Measurements from ENCODE around the gene HELT.

The HELT gene

DNA sequence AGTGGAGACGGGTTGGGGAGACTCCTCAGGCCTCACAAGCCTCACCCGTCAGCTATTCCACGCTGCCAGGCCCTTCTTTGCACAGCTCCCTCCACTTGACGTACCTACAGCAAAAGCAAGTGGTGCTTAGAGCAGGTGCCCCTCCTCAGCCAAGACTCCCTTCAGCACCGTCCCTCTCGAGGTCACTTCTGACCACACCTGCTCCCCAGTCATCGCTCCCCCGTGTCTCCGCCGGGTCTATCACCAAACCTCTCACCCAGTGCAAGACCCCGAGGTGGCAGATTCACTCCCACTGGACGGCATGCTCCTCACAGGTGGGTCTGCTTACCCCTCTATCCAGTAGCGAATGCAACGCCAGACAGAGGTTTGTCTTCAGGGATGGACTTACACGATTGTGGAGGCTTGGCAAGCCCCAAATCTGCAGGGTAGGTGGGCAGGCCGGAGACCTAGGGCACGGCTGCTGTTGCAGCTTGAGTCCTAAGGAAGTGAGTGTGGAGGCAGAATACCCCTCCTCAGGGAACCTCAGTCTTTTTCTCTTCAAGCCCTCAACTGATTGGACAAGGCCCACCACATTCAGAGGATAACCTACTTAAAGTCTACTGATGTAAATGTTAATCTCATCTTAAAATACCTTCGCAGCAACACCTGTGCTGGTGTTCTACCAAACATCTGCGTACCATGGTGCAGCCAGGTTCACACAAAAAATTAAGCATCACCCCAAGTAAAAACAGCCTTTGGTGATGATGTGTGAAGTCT lies 14.5 kb upstream of the HELT start:
- no peak for DNase-seq (ENCODE audit: low read depth)

DNA sequence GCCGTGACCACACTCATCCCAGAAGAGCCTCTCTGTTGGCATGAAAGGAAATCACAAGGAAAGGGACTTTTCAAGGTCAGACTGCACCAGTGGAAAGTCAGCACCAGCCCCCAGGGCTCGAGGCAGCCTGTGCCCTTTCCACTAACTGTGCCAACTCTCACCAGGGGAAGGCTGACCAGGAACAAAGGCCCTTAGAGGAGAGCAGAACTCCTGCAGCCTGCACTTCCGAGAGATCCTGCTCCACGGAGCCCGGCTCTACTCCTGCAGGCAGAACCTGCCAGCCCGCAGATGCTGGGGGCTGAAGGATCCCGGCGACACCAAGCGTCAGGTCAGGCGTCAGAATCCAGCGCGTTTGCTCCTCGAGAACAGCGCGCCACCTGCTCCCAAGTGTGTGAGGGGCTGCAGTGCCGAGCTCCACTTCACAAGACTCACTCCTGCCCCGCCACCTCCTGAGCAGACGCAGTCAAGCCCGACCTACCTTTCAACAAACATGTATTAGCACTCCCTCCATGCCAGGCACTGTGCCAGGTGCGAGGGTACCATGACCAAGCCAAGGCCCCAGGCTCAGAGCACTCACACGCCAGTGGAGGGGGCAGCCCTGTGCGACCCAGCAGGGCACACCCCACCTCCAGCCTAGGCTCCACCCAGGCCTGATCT lies 13.6 kb upstream of the HELT start:
- DNase-seq (ENCODE audit: low read depth), result no peak

DNA sequence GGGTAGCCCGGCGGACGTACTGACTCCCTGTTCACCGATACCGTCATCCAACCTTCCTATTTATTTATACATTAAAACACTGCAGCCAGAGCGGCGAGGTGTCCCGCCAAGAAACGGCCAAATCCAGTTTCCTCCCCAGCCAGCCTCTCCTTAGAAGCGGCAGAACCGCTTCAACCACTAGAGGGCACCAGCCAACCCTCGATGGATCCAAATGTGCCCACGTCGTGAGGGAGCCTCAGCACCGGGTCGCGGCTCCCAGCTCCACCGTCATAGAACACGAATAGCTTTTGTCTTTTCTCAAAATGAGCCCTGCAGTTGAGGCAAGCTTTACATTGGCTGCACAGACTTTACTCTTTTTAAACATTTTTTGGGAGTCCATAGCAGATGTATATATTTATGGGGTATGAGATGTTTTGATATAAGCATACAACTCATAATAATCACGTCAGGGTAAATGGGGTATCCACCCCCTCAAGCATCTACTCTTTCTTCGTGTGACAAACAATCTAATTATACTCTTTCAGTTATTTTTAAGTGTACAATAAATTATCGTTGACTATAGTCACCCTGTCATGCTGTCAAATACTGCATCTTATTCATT lies 13.0 kb upstream of the HELT start:
- peak; percentile 36 for DNase-seq (ENCODE audit: low read depth)

DNA sequence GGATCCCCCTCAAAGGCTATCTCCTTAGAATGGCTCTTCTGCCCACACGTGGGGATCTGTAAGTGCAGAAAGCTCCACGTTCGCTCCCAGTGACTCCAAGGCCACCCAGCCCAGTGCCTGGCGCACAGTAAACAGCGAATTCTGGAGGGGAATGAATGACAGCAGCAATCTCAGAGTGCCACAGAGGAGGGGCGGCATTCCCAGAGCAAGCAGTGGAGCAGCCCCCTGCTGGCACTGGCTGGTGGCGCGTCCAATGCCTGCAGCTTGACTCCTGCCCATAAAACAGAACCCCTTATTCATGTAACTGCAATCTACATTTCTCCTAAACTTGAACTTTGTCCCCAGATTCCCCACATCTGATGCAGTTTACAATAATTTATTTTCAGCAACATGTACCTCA lies 6.9 kb upstream of the HELT start:
- no peak for DNase-seq (ENCODE audit: low read depth)

DNA sequence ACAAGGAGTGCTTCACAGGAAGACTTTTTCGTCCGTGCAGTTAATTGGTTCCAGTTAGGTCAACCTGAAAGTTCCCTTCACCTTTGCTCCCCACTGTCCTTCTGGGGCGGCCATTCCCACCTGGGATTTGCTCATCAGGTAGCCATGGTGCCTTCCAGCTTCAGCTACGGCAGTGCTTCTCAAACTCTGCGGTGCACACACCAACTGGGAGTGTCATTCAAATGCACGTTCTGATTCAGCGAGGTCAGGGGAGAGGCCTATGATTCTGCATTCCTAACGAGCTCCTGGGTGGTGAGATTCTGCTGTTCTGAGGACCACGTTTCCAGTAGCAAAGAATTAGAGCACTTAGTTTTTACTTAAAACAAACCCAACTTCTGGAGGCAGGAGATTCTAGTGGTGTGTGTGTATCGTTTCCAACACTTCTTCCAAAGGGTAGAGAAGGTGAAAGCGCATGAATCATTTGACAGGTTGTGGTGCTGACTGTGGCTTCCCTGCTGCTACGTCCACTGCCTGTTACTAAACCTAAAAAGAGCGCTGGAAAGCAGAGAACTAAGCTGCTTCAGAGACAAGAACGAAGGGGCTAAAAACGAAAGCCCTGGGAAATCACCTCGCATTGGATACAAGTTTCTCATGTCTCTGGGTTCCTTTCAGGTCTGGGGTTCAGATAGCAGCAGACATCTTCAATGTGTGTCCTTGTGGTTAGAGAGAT lies 4.7 kb upstream of the HELT start:
- DNase-seq (ENCODE audit: low read depth), result no peak

- DNase-seq (ENCODE audit: low read depth), result no peak
These were observed 3.2 kb upstream of the HELT start for GRCh38 chr4:185015108-185015507.

DNA sequence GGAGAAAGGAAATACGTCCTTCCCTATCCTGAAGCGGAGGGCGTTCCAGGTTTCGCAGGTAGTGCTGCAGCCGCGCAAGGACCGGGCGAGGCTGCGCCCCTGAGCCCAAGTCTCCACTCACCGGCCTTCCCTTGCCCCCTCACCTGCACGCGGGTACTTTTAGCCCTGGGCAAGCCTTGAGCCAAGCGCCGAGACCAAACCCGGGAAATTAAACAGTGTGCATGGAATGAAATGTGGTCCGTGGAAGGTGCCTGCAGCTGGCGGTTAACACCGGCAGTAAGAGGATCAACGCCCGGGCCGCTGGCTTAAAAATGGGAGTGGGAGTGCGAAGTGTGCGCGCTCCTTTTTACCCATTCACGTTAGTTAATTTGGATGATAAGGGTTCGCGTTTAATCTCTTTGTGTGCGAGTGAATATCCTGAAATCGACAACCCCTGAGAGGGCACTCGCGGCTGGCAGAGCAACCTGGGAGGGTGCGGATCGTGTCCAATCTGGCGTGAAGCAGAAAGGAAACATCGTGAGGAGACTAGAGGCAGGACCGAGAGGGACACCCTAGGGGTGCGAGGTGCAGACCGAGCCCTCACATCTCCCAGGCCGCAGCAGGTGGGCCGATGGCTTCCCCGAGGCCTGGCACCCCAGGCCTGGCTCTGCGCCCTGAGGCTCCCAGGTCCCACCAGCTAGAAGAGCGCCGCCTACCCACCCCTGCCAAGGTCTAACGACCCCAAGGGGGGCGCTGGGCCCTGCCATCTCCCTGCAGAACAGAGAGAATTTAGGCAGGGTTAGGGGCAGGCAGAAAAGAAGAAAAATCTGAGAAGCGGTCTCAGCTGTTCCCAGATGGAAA lies 2.0 kb upstream of the HELT start:
- no peak for DNase-seq (ENCODE audit: low read depth)

- no peak for DNase-seq (ENCODE audit: low read depth)
These were observed 1.1 kb upstream of the HELT start for GRCh38 chr4:185016946-185017758.

DNA sequence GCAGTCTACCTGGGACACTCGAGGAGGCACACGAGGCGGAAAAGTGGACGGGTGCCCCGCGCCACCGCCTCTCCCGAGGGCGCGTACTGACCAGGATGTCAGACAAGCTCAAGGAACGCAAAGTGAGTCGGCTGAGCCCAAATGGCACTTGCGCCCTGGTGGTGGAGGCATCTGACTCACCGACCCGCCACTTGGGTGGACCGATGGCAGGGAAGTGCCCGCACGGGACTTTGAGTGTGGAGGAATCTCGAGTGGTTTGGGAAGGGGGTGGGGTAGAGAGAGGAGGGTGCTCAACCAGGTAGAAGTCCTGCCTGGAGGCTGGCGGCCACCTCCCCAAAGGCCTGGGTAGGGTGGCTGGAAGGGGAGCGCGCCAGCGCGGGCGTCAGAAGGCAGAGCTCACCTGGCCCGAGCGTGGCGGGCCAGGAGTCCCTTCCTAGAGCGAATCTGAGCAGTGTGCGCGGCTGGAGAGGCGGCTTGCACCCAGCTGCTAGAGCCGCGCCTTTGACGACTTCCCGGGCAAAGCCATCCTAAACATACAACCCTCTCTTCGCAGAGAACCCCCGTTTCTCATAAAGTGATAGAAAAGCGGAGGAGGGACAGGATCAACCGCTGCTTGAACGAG lies 655 bp downstream of the HELT start:
- no peak for DNase-seq (ENCODE audit: low read depth)

DNA sequence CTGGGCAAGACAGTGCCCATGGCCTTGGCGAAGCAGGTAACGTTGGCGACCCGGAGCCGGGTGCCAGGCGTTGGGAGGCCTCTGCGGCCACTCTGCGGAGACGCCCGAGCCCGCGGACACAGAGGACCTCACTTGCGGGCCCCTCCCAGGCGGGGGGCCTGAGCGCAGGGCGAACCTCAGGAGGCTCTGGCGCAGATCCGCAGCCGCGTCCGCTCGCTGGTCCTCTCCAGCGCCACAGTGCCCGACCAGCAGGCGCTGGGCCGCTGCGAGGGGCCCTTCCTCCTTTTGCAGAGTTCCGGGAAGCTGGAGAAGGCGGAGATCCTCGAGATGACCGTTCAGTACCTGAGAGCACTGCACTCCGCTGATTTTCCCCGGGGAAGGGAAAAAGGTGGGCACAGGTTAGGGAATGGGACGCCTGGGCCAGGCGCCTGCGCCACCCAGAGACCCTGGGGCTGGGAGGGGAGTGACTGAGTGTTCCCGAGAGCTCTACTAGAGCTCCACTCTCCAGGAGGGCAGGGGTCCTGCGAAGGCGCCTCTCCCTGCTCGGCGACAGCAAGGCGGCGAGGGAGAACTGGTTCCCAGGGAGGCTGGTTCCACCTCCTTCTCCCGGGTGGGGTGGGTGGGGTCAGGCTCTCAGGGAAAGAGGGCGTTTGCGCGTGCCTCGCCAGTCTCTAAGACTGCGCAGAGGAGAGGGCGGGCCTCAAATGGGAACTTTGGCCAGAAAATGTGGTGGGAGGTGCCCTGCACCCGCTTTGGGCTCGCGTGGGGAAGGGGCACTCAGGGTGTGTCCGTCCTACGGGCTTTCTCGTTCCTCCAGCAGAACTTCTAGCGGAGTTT lies 1.4 kb downstream of the HELT start:
- DNase-seq (ENCODE audit: low read depth), result no peak

GRCh38 chr4:185020293-185020808 lies 2.1 kb downstream of the HELT start:
- DNase-seq (ENCODE audit: low read depth), result no peak

DNA sequence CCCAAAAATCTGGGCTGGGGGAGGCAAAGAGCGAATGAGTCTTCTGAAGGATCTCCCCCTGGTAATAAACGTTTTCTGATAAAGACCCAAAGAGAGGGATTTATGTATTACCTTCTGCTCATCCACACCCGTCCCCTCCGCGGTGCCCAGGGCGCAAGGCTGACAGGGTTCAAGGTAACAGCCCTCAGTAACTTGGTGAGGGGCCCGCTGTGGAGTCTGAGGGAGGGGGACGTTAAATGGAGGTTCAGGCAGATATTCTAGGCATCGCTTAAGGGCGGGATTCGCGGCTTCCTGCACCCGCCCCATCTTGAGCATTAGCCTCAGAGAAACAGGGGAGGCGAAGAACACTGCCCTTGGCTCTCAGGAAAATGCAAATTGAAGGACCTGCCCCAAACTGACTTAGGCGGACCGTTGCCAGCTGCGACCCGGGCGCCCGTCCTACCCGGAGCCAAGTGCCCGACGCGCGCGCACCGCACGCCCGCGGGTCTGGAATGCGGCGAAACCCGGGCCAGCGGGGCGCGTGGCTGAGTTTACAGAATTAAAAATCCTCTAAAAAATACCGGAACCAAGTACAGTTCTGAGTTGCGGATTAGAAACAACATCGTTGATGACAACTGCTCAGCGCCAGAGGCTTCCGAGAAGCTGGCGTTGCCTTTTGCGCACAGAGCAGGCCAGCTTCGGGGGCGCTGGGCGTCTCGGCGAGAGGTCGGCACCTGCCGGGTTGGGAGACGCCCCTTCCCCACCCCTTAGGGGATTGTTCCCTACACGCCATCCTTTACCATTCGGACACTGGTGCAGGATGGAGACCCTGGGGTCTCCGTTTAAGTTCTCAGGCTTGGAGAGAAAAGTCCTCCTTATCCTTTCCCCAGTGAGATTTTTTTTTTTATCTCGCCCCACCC lies 2.8 kb downstream of the HELT start:
- no peak for DNase-seq (ENCODE audit: low read depth)

DNA sequence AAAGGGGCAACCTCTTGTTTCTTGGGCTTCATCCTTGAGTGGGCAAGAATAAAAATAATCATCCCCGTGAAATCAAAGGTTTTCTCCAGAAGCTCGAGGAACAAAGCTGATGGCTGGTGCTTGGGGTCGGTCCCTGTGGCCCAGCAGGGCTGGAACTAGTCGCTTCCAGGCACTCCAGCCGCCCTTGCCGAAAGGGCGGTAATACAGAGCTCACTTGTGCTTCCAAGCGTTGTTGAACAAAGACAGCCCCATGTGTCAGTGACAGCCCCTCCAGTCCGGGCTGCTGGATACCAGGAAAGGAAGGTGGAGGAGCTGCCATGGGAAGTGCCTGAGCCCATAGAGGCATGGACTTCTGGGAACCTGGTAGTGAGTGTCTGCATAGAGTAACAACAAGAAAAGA lies 5.2 kb downstream of the HELT start:
- DNase-seq (ENCODE audit: low read depth), result no peak

DNA sequence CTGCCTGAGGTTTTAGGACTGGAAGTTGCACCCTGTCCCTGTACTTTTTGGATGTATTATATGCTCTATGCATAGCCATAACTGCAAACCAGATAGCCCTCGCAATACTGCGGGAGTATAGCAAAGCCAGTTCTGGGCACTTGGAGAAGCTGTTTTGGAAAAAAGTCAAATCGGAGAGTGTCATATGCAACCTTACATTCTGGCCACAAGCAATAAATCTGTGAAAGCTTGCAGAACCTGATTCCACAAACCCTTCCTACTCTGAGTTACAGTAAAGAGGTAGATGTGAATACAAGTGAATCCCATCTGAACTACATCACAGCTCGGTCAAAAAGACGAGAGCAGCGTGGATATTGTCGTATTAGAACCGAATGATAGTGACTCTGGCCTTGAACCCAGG lies 10.3 kb downstream of the HELT start:
- no peak for DNase-seq (ENCODE audit: low read depth)

DNA sequence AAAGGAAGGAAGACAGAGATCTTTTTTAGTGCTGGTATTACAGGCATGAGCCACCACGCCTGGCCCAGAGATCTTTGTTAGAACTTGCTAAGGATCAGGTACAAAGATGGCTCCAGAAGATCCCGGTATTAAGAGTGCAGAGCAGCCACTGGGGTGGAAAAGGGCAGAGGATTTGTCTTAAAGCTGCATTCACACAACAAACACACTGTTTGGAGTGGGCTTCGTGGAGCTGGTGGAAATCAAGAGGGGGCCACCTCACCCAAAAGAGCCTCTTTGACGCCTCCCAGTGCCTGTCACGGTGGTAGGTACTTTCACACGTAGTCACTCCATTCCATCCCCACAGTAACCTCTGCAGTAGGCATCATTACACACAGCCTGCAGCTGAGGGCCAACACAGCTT lies 13.3 kb downstream of the HELT start:
- no peak for DNase-seq (ENCODE audit: low read depth)

DNA sequence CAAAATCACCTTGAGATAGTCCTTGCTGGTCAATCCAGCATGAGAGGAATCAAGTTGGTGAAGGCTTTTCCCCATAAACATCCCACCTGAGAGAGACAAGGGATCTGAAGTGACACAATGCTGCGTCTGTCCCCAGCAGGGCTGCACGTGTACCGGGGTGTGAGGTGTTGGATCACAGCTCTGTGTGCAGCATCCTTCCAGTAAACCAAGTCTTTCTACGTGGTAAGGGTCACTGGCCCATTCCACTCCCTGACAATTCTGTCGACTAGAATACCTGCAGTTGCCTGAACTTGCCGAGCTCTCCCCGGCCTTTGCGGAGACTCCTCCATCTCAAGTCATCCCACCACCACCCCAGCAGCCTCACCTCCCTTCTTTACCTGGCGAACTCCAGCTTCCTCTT lies 14.8 kb downstream of the HELT start:
- no peak for DNase-seq (ENCODE audit: low read depth)

DNA sequence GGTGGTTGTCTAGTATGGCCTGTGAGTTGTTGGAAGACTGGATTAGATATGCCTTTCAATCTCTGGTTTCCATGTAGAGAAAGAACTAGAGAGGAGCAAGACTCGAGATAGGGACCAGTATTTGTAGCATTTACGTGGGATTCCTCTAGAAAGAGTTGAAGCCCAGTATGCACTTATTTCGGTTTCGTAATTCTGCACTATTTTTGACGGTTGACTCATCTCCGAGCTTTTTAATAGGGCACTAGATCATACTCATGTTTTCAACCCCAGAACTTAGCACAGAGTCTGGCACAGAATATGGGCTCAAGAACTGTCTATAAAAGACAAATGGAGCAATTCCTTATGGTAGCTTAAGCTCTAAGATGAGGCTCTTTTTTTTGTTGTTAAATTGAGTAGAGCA lies 15.7 kb downstream of the HELT start:
- no peak for DNase-seq (ENCODE audit: low read depth)

- DNase-seq (ENCODE audit: low read depth), result no peak
These were observed 17.0 kb downstream of the HELT start for GRCh38 chr4:185035284-185035683.

Measured in HS-5 (cell line).